H9 (cell line): Measurements from ENCODE around the gene ACTR10. TPM values are rescaled to one million over a fixed set of nuclear protein-coding genes. Genes with fewer than 3 reads are reported as not detected.

Experiments
- DNase-seq: peaks from one replicate; pipeline ENCODE4 v3.0.0-alpha.2; 2017
- H2AFZ ChIP-seq: one replicate; pipeline ENCODE4 v1.6.1; 2013; ENCODE audit warnings: mild to moderate bottlenecking, low read length, control low read depth, moderate library complexity
- H2AK5ac ChIP-seq: 2 replicates; pipeline ENCODE4 v1.6.1; 2013; ENCODE audit warnings: low read length, control low read depth, mixed read lengths; ENCODE audit not compliant: insufficient read length
- H2BK120ac ChIP-seq: one replicate; pipeline ENCODE4 v1.6.1; 2013; ENCODE audit warnings: low read depth, mild to moderate bottlenecking, low read length, control low read depth, inconsistent platforms; ENCODE audit not compliant: poor library complexity, severe bottlenecking
- H2BK12ac ChIP-seq: 2 replicates; pipeline ENCODE4 v1.6.1; 2013; ENCODE audit warnings: low read length, control low read depth, mixed read lengths, low read depth; ENCODE audit not compliant: insufficient read length
- H2BK15ac ChIP-seq: 2 replicates; pipeline ENCODE4 v1.6.1; 2013; ENCODE audit warnings: low read depth, low read length, control low read depth
- H2BK20ac ChIP-seq: one replicate; pipeline ENCODE4 v1.6.1; 2013; ENCODE audit warnings: low read depth, mild to moderate bottlenecking, low read length, control low read depth, inconsistent platforms; ENCODE audit not compliant: poor library complexity, severe bottlenecking
- H2BK5ac ChIP-seq: 2 replicates; pipeline ENCODE4 v1.6.1; 2013; ENCODE audit warnings: low read length, control low read depth, mixed read lengths; ENCODE audit not compliant: insufficient read length
- H3K14ac ChIP-seq: 2 replicates; pipeline ENCODE4 v1.6.1; 2013; ENCODE audit warnings: low read length, control low read depth; ENCODE audit not compliant: insufficient read depth
- H3K18ac ChIP-seq: 2 replicates; pipeline ENCODE4 v1.6.1; 2013; ENCODE audit warnings: low read depth, mild to moderate bottlenecking, mixed read lengths, low read length, control low read depth; ENCODE audit not compliant: insufficient read length
- H3K23ac ChIP-seq: 2 replicates; pipeline ENCODE4 v1.6.1; 2013; ENCODE audit warnings: low read length, control low read depth, mixed read lengths, low read depth; ENCODE audit not compliant: insufficient read length
- H3K23me2 ChIP-seq: 2 replicates; pipeline ENCODE4 v1.6.1; 2013; ENCODE audit warnings: low read depth, mild to moderate bottlenecking, mixed read lengths, low read length, control low read depth; ENCODE audit not compliant: insufficient read length, poor library complexity, severe bottlenecking
- H3K27ac ChIP-seq: 2 replicates; pipeline ENCODE4 v1.5.1; 2013; ENCODE audit warnings: low read length, control low read depth, mixed read lengths, low read depth; ENCODE audit not compliant: insufficient read length
- H3K27me3 ChIP-seq: 2 replicates; pipeline ENCODE4 v1.6.1; 2013; ENCODE audit warnings: low read length, control low read depth, inconsistent platforms; ENCODE audit not compliant: insufficient read depth
- H3K4ac ChIP-seq: 2 replicates; pipeline ENCODE4 v1.6.1; 2013; ENCODE audit warnings: low read depth, mild to moderate bottlenecking, control low read depth, inconsistent platforms, low read length, moderate library complexity
- H3K4me1 ChIP-seq: 2 replicates; pipeline ENCODE4 v1.6.1; 2013; ENCODE audit warnings: low read length, control low read depth, inconsistent platforms; ENCODE audit not compliant: insufficient read depth
- H3K4me2 ChIP-seq: 2 replicates; pipeline ENCODE4 v1.6.1; 2013; ENCODE audit warnings: low read length, control low read depth, mixed read lengths; ENCODE audit not compliant: insufficient read length, insufficient read depth
- H3K56ac ChIP-seq: 2 replicates; pipeline ENCODE4 v1.6.1; 2013; ENCODE audit warnings: low read depth, mild to moderate bottlenecking, mixed read lengths, low read length, control low read depth; ENCODE audit not compliant: insufficient read length
- H3K79me1 ChIP-seq: 2 replicates; pipeline ENCODE4 v1.6.1; 2013; ENCODE audit warnings: low read depth, mild to moderate bottlenecking, moderate library complexity, low read length, control low read depth, inconsistent platforms; ENCODE audit not compliant: insufficient read depth, poor library complexity, severe bottlenecking
- H3K79me2 ChIP-seq: 2 replicates; pipeline ENCODE4 v1.6.1; 2013; ENCODE audit warnings: low read length, control low read depth, inconsistent platforms; ENCODE audit not compliant: insufficient read depth
- H3K9ac ChIP-seq: 2 replicates; pipeline ENCODE4 v1.6.1; 2013; ENCODE audit warnings: low read length, control low read depth, mixed read lengths; ENCODE audit not compliant: insufficient read length; ENCODE audit errors: extremely low read depth
- H3K9me3 ChIP-seq: one replicate; pipeline ENCODE4 v1.6.1; 2013; ENCODE audit warnings: low read depth, low read length, inconsistent platforms; ENCODE audit not compliant: control insufficient read depth
- H3T11ph ChIP-seq: one replicate; pipeline ENCODE4 v1.6.1; 2013; ENCODE audit warnings: mild to moderate bottlenecking, low read length, control low read depth, inconsistent platforms
- H4K20me1 ChIP-seq: one replicate; pipeline ENCODE4 v1.6.1; 2013; ENCODE audit not compliant: control insufficient read depth, insufficient read length, insufficient read depth
- H4K5ac ChIP-seq: 2 replicates; pipeline ENCODE4 v1.6.1; 2013; ENCODE audit warnings: low read depth, mild to moderate bottlenecking, mixed read lengths, low read length, control low read depth; ENCODE audit not compliant: insufficient read length
- H4K8ac ChIP-seq: replicated peaks from 2 replicates; pipeline ENCODE4 v1.6.1; 2013; ENCODE audit warnings: low read length, control low read depth, mixed read lengths, low read depth; ENCODE audit not compliant: insufficient read length
- H4K91ac ChIP-seq: 2 replicates; pipeline ENCODE4 v1.6.1; 2013; ENCODE audit warnings: low read depth, mild to moderate bottlenecking, moderate library complexity, mixed read lengths, low read length, control low read depth; ENCODE audit not compliant: insufficient read length
- H3K27ac Mint-ChIP-seq, 3 experiments: 2 replicates in 2 of 3; 3 replicates in 1 of 3; pipeline ENCODE4 v1.8.0; 2020 to 2021; ENCODE audit warnings: mixed read lengths in 3 of 3, mild to moderate bottlenecking in 1 of 3, moderate library complexity in 1 of 3
- H3K27me3 Mint-ChIP-seq: 2 replicates; pipeline ENCODE4 v1.8.0; 2021; ENCODE audit warnings: low read depth, mild to moderate bottlenecking, moderate library complexity, mixed read lengths
- H3K36me3 Mint-ChIP-seq, 3 experiments: 2 replicates in 2 of 3; 3 replicates in 1 of 3; pipeline ENCODE4 v1.8.0; 2020 to 2021; ENCODE audit warnings: low read depth in 3 of 3, mixed read lengths in 3 of 3; ENCODE audit not compliant: insufficient read depth in 1 of 3
- H3K4me1 Mint-ChIP-seq, 2 experiments: 2 replicates each; pipeline ENCODE4 v1.8.0; 2020; ENCODE audit warnings: mixed read lengths in 2 of 2
- H3K4me3 Mint-ChIP-seq, 2 experiments: 2 replicates in 1 of 2; 3 replicates in 1 of 2; pipeline ENCODE4 v1.8.0; 2020 to 2021; ENCODE audit warnings: mild to moderate bottlenecking in 2 of 2, mixed read lengths in 2 of 2, moderate library complexity in 1 of 2
- H3K9me3 Mint-ChIP-seq, 2 experiments: 2 replicates in 1 of 2; 3 replicates in 1 of 2; pipeline ENCODE4 v1.8.0; 2020; ENCODE audit warnings: mild to moderate bottlenecking in 2 of 2, mixed read lengths in 2 of 2, moderate library complexity in 1 of 2
- CTCF ChIP-seq: fragments of 200-600 bp; sonication (generic); conservative IDR thresholded peaks from 3 replicates; pipeline ENCODE4 v1.8.0; 2021; ENCODE audit warnings: antibody characterized with exemption, mild to moderate bottlenecking
- WGBS: extraction: QIAGEN DNeasy Blood & Tissue Kit; methylation state at CpG from one replicate; pipeline ENCODE4 v1.1.7; 2013; ENCODE audit warnings: missing lambda C conversion rate, low lambda C conversion rate, mixed read lengths; ENCODE audit not compliant: insufficient read length; ENCODE audit errors: extremely low coverage; 5-methylcytosine and 5-hydroxymethylcytosine counted together
- total RNA-seq: library from RNA; stranded (reverse); gene quantifications from 2 replicates; pipeline ENCODE4 v1.2.1, GENCODE V29; 2021

The ACTR10 gene
- total RNA-seq, 1 experiment from 2014 or later: 41.0 TPM

- Histone ChIP-seq H2BK20ac (no peak overlapping the region), H4K5ac (no peak overlapping the region), H2BK5ac (no peak overlapping the region), H3K27me3 (no peaks in the 10 kb centered on the region), H2BK12ac (no peak overlapping the region), H3K79me2 (no peaks in the 10 kb centered on the region), H4K91ac (no peak overlapping the region), H3K4me1 (no peaks in the 10 kb centered on the region), H3K56ac (no peak overlapping the region), H3K4ac (no peak overlapping the region), H3K9ac (no peak overlapping the region), H4K20me1 (no peaks in the 10 kb centered on the region), H3K23me2 (no peaks in the 10 kb centered on the region), H3K18ac (no peak overlapping the region), H2AFZ (peak overlapping the region; percentile 76), H3K23ac (no peak overlapping the region), H3K9me3 (no peaks in the 10 kb centered on the region), H4K8ac (no peak overlapping the region), H2BK15ac (no peak overlapping the region), H3K4me2 (no peak overlapping the region), H2AK5ac (no peak overlapping the region), H3K27ac (no peak overlapping the region), H3T11ph (no peak overlapping the region), H3K79me1 (no peaks in the 10 kb centered on the region), H3K14ac (no peak overlapping the region), H2BK120ac (no peak overlapping the region)
- no peaks in the 10 kb centered on the region for H3K36me3 Mint-ChIP-seq
- no peaks in the 10 kb centered on the region for H3K9me3 Mint-ChIP-seq
- H3K4me3 Mint-ChIP-seq: no peak overlapping the region
- peaks cover 13 to 19% of the 10 kb centered on the region in 2 experiments for H3K4me1 Mint-ChIP-seq
- TF ChIP-seq CTCF: peak; percentile 97
- no CpG with 5 or more reads among the region's 10 CpGs for WGBS
- peak overlapping the region in 1 of 3 experiments; percentile 53; a peak in 1 of 7 replicates for H3K27ac Mint-ChIP-seq
- no peaks in the 10 kb centered on the region; the same call in 1 of the 2 replicates for H3K27me3 Mint-ChIP-seq
- DNase-seq: peak; percentile 85
Observed at GRCh38 chr14:58166005-58166983, 33.7 kb upstream of the ACTR10 start.
